Stimulated activated CD4-positive, alpha-beta T cell treated with anti-CD3 and anti-CD28 coated beads, Interleukin-15, amount 100 ng/mL, for 48 hours (primary cell): ENCODE results near the gene ATAD5.
"Not testable (repeated sequence)": the region's sequence is repeated elsewhere in the genome, so short reads cannot be mapped to it uniquely, and the experiment has no call there.

Source experiments
- DNase-seq, 2 donors: peaks; one replicate each; pipeline ENCODE4 v3.0.0-alpha.2; 2020; ENCODE audit warnings: low read depth in 2 of 2

The ATAD5 gene

DNA sequence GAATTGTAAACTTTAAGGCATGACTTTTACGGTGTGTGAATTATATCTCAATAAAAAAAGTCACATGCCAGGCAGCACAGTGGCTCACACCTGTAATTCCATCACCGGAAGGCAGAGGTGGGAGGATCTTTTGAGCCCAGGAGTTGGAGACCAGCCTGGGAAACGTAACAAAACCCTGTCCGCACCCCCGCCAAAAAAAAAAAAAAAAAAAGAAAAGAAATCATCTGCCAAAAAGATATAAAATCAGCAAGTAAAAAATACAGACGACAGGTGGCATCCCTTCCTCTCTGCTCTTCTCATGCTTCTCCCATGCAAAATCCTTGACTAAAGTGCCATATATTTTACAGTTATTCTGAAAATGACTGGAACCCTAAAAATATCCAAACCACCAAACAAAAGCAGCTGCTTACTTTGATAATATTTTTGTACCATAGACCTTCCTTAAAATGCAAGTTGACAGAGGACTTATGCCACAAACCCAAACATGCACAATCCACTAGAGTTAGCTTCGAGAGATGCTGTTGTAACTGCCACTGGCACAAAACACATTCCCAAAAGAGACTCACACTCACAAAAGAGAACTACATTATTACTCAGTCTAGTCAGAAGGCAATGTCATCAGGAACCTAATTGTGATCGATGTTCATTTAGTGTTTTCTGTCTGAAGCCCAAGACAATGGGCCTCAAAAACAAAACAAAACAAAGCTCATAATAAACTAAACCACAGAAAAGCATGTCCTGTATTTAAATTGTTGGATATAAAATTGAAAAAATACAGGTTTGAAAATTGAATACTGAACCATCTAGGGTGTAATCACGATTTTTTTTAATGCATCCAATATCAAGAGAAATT lies 9.7 kb upstream of the ATAD5 start:
- DNase-seq: no peak

DNA sequence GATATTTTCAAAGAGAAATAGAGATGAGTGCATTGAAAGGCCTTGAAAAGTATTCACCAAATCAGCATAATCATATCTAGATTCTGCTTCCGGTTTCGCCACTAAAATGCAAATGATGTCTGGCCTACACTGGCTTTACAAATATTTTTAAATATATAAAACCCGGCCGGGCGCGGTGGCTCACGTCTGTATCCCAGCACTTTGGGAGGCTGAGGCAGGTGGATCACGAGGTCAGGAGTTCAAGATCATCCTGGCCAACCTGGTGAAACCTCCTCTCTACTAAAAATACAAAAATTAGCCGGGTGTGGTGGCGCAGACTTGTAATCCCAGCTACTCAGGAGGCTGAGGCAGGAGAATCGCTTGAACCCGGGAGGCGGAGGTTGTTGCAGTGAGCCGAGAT lies 8.8 kb upstream of the ATAD5 start:
- DNase-seq: not testable (repeated sequence)

DNA sequence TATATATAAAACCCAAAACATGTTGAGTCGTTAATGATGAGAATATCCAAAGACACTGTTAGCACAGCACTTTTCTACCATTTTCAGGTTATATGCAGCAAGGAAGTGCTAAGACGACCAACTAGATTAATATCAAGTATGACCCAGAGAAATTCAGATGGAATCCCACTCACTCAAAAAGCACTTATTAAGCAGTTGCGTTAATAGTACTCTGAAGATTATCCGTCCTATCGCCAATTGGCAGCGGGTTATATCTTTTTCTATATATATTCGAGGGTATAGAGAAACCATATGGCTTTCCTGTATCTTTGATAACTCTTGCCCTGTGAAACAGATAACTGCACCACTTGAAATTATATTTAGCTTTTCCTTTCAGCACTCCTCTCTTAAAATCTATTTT lies 8.3 kb upstream of the ATAD5 start:
- DNase-seq: no peak

DNA sequence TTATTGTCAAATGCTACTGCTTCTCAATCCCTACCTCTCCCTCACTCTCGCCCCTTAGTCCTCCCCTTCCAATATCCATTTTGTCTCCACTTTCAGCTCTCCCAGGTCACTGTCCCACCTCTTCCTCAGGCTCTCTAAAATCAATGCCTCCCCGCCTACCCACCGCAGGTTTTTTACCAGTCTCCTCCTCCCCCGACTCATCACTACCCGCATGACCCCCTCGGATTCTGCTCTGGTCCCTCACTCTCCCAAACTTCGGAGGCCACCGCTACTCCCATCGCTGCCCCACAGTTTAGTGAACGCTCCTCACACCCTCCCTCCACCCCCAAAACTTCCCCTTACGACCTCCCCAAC lies 7.8 kb upstream of the ATAD5 start:
- DNase-seq: no peak

DNA sequence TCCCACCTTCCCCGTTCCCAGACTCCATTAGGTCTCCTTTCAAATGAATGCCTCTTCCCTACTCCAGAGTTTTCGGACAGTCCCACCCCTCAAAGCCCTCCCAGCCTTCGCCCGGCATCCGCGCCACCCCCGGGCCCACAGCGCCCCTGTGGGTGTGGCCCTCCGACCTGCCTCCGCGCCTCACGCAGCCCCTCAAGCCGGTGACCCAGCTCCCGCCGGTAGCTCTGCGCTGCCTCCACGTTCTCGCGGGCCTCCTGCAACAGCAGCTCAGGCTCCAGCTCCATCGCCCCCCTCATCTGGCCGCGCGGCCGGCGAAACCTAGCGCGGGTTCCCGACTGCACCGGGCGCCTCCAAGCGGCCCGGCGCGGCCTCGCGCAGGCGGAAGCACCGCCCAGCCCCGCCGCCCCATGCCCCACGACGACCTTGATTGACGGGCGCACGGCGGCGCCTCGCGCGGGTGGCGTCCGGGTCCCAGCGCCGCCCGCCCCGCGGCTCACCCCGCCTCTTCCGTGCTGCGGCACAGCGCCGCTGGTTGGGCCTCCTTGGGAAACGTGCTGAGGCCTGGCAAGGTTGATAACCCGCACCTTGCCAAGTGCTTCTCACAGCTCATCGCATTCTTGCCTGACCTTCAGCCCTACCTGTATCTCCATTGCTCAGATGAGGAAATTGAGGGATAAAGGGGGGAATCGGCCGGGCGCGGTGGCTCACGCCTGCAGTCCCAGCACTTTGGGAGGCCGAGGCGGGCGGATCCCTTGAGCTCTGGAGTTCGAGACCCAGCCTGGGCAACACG lies 7.2 kb upstream of the ATAD5 start, which contains the start of gene CRLF3:
CRLF3 (minus strand) TSS at position 337 of the 790 bp plus-strand sequence; CDS start at position 296, 41 bp downstream.
- peak; percentile 76 to 89 for DNase-seq

DNA sequence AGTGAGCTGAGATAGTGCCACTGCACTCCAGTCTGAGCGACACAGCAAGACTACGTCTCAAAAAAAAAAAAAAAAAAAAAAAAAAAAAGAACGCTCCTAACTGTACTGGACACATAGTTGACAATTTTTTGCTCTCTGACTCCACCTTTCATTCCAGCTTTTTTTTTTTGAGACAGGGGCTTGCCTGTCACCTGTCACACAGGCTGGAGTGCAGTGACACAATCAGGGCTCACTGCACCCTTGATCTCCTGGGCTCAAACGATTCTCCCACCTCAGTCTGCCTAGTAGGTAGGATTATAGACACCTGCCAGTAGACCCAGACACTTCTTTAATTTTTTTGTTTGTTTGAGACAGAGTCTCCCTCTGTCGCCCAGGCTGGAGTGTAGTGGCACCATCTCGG lies 4.7 kb upstream of the ATAD5 start:
- DNase-seq: no peak

DNA sequence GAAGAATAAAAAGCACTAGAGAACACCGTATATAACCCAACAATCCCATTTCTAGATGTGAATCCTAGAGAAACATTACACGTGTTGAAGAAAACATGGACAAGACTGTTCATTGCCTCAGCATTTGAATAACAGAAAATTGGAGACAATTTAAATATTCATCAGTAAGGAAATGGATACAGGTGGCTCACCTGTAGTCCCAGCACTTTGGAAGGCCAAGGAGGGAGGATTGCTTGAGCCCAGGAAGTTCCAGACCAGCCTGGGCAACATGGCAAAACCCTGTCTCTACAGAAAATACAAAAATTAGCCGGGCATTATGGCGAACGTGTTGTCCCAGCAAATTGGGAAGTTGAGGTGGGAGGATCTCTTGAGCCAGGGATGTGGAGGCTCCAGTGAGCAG lies 2.7 kb upstream of the ATAD5 start:
- DNase-seq: no peak

DNA sequence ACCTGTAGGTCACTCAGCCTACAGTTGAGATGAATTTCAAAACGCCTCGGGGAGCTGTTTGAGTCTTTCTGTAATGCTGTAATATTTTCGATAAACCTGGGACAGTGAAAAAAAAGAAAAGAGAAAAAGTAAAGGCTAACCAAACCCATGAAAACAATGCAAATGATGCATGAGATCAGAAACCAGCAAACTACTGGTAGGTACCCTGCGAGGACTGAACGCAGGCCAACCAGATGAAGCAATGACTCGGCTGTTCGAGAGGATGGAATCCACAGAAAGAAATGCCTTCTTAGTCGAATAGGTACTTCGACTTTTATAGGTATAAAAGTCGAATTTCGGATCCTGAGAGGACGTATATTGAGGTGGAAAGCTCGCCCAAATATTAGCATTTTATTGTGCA lies 509 bp upstream of the ATAD5 start:
- no peak for DNase-seq

DNA sequence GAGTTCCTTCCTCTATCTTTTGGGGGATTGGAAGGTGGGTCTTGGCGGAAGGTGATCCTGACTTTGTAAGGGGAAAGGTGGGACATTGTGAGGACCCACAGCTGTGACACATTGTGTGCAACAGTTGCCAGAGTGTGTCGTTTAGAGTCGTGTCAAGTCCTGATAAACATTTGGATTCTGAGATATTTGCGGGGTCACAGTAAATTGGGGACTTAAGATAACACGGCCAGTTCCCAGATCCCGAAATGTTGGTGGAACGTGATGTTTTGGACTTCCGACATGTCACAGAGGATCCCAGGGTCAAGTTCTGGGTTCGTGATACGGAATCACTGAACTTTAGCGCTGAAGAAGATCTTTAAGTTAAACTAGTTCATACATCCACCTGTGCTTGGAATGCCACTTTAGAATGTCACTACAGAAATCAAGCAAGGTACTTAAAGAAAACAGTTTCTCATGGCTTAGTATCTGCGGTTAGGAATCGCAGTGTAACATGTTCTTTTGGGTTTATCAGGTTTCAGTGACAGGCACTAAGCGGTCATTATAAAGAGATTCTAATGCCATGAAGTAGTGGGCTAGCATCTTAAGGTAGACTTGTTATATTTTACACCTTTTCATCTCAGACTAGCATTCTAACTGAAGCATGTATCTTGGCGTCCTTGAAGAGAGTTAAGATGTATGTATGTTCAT lies 815 bp downstream of the ATAD5 start:
- no peak for DNase-seq

DNA sequence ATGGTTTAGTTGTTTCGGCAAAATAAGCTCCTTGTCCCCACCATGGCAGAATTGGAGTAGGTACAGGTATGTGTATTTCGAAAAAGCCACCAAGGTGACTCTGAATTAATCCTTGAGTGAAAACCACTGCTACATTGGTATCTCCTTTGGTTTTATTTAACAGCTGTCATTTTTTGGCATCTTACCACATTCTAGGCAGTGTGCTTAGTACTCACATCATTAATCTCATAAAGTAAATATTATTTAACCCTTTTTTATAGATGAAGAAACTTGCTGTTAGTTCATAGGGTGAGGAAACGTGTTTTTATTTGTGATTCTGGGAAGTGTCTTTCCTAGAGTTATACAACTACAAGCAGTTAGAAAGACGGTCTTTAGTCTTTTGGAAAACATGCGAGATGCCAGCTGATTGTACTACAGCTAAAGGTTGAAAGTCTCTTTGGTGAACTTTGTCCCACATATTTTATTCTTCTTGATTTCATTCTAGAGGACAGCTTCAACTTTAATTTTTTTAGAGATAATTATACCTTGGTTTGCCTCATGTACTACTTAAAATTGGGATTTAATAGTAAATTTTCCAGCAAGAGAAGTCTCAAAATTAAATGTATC lies 6.5 kb downstream of the ATAD5 start:
- DNase-seq: no peak

DNA sequence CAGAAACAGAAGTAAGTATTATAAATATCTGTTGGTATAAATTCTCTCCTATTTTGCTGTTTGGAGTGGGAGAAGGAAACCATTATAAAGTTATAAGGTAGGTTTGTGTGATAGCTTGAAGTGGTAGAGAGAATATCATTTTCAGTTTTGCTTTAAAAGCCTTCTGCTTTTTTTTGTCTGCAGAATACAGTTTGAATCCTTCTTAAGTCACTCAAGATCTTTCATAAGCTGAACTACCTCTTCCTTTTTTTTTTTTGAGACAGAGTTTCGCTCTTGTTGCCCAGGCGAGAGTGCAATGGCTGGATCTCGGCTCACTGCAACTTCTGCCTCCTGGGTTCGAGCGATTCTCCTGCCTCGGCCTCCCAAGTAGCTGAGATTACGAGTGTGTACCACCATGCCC lies 9.0 kb downstream of the ATAD5 start:
- DNase-seq: no peak

DNA sequence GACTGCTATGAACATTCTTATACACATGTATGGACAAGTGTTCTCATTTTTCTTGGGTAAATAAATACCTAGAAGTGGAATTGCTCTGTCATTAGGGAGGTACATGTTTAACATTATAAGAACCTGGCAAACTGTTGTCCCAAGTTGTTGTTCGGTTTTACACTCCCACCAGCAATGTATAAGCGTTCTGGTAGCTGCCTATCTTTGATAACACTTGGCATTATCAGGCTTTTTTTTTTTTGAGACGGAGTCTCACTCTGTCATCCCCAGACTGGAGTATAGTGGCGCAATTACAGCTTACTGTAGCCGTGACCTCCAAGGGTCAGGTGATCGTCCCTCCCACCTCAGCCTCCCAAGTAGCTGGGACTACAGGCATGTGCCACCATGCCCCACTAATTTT lies 16.3 kb downstream of the ATAD5 start:
- DNase-seq: no peak

DNA sequence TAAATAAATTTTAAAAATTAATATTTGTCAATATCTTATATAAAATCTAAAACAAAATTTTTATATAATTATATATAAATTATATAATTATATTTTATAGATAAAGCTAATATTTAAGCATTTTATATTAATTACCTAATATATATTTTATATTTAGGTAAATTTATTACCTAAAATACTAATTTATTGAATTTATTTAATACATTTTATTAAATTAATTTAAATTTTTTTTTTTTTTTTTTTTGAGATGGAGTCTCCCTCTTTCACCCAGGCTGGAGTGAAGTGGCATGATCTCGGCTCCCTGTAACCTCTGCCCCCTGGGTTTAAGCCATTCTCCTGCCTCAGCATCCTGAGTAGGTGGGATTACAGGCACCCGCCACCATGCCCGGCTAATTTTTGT lies 22.4 kb downstream of the ATAD5 start:
- no peak for DNase-seq

DNA sequence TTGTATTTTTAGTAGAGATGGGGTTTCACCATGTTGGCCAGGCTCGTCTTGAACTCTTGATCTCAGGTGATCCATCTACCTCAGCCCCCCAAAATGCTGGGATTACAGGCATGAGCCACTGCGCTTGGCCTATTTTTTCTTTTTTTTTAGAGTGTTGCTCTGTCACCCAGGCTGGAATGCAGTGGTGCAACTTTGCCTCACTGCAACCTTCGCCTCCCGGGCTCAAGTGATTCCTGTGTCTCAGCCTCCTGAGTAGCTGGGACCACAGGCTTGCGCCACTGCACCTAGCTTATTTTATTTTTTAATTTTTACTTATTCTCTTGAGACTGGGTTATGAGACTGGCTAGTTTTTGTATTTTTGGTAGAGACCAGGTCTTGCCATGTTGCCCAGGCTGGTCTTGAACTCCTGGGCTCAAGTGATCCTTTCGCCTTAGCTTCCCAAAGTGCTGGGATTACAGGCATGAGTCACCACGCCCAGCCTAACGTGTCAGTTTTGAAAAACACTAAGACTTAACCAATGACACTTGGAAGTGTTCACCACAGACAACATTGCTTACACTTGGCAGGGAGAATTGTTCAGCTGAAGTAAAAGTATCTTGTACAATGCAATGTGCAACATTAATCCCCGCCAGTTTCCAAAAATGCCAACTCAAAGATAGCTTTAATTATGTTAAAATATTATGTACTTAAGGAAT lies 26.9 kb downstream of the ATAD5 start:
- no peak for DNase-seq

DNA sequence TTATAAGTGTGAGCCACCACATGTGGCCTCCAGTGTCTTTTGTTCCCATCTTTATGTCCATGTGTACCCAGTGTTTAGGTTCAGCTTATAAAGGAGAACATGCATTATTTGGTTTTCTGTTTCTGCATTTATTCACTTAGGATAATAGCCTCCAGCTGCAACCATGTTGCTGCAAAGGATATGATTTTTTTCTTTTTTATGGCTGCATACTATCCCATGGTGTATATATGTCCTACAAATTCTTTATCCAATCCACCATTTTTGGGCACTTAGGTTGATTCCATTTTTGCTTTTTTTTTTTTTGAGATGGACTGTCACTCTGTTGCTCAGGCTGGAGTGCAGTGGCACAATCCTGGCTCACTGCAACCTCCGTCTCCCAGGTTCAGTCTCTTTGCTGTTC lies 32.9 kb downstream of the ATAD5 start:
- DNase-seq: no peak

DNA sequence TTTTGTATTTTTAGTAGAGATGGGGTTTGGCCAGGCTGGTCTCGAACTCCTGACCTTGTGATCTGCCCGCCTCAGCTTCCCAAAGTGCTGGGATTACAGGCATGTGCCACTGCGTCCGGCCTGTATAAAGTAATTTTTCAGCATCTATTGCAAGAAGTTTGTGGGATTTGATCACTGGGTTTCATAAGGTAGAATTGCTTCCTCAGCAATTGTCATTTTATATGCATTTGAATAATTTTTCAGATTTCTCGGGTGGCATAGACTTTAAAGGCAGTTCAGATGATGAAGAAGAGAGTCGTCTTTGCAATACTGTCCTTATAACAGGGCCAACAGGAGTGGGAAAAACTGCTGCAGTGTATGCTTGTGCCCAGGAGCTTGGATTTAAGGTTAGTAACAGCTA lies 37.2 kb downstream of the ATAD5 start:
- DNase-seq: no peak

DNA sequence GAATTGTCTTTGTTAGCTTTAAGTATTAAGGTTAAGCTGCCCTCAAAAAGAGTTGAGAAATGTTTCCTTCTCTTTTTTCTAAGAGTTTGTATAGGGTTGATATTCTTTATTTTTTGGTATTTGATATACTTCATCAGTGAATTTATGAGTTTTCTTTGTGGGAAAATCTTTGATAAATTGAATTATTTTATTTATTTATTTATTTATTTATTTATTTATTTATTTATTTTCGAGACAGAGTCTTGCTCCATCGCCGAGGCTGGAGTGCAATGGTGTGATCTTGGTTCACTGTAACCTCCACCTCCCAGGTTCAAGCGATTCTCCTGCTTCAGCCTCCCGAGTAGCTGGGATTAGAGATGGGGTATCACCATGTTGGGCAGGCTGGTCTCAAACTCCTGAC lies 54.4 kb downstream of the ATAD5 start:
- DNase-seq: no peak

DNA sequence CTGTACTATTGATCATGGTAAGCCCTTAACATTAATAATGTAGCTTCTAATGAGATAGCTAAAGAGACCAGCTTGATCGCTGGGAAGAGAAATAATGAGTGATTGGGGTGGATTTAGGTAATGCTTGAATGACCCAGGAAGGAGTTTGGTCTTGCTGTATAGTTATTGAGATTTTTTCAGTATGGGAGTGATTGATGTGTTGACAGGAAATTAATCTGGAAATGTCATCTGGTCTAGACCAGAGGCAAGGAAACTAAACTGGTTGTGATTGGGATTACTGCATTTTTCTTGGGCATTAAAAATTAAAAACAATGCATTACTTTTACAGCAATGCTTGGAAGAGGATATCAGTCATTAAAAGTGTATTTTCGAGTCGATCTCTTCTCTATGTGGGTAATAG lies 62.5 kb downstream of the ATAD5 start:
- no peak for DNase-seq

DNA sequence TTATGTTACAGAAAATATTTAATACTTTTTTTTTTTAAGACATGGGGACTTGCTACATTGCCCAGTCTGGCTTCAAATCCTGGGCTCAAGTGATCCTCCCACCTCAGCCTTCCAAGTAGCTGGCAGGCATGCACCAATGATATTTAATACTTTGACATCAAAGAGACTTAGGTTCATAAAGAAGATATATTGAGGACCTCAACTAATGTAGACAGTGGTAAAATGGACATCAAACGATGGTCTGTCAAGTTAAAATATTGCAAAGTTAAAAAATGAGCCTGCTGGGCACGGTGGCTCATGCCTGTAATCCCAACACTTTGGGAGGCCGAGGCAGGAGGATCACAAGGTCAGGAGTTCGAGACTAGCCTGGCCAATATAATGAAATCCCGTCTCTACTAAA lies 65.5 kb downstream of the ATAD5 start:
- no peak for DNase-seq

DNA sequence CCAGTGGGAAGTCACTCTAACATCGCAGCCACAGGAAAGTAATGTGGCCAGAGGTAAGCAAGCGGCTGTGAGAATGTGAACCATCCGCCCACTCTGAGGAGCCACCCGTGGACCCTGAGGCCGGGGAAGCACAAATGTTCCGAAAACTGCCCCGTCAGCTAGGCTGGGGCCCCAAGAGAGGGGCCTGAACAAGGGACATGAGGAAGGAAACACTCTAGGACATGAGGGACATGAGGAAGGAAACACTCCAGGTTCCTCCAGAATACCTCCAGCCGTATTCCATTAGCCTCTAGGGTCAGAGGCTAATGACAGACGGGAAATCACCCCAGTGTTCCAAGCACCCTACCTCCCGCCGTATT lies 74.0 kb downstream of the ATAD5 start:
- DNase-seq: no peak

DNA sequence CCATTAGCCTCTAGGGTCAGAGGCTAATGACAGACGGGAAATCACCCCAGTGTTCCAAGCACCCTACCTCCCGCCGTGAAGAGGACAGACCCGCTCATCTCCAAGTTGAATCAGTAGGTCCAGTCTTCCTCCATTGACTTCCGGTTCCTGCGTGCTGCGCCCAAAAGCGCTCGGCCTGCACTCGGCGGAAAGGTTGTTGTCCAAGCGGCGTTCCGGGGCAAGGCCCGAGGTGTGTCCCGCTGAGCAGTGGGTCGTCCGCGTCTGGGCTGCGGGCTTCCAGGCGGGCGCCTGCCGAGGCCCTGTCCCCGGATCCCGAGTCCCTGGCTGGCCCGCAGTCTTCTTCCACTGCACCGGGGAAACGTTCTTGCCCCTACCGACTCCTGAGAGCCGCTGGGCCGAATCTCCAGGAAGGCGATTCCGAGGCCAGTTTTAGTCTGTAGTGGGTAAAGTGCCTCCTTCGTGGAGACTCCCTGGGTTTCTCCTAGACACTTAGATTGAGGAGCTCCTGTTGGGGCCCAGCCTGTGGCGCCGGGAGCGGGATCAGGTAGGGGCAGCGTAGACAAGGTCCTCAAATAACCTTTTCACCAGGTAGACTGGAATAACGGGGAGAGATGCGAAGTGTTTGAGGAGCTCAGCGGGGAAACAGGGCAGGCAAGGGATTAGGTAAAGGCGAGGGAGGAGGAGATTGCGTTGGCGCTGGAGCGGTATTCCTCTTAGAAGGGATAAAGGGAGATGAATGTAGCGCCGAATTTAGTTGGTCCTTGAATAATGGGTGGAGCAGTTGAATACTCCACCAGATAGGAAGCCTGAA lies 74.5 kb downstream of the ATAD5 start, which contains the start of gene TEFM:
TEFM (minus strand) TSS at position 138 of the 811 bp plus-strand sequence; CDS start at position 98, 40 bp downstream.
- DNase-seq: peak; percentile 79 to 84
